ENCODE data around the gene TLCD5.

TLCD5 gene

GRCh38 chr11:120340529-120340928 is 15.4 kb downstream of the TLCD5 start:
- H3K27ac ChIP-seq (ENCODE audit: low read length) = no peak overlapping the region
- no peaks in the 10 kb centered on the region for H3K36me3 ChIP-seq (ENCODE audit: insufficient read depth, low read depth, low read length)
- H3K9ac ChIP-seq (ENCODE audit: low read depth, low read length) = no peak overlapping the region
- H3K4me3 ChIP-seq (ENCODE audit: low read length) = no peak overlapping the region
- H3K4me1 ChIP-seq (ENCODE audit: insufficient read depth, low read length) = peaks cover 8% of the 10 kb centered on the region
- H3K27me3 ChIP-seq (ENCODE audit: insufficient read depth, low read length) = no peaks in the 10 kb centered on the region
- H3K9me3 ChIP-seq (ENCODE audit: insufficient read depth, low read depth, low read length) = no peaks in the 10 kb centered on the region

- Histone ChIP-seq H3K9ac (ENCODE audit: low read depth, low read length) (no peak overlapping the region), H3K27me3 (ENCODE audit: insufficient read depth, low read length) (no peaks in the 10 kb centered on the region), H3K4me1 (ENCODE audit: insufficient read depth, low read length) (peaks cover 8% of the 10 kb centered on the region), H3K27ac (ENCODE audit: low read length) (no peak overlapping the region), H3K36me3 (ENCODE audit: insufficient read depth, low read depth, low read length) (no peaks in the 10 kb centered on the region), H3K9me3 (ENCODE audit: insufficient read depth, low read depth, low read length) (no peaks in the 10 kb centered on the region), H3K4me3 (ENCODE audit: low read length) (no peak overlapping the region)
Observed at GRCh38 chr11:120342226-120342625, 17.1 kb downstream of the TLCD5 start.

DNA sequence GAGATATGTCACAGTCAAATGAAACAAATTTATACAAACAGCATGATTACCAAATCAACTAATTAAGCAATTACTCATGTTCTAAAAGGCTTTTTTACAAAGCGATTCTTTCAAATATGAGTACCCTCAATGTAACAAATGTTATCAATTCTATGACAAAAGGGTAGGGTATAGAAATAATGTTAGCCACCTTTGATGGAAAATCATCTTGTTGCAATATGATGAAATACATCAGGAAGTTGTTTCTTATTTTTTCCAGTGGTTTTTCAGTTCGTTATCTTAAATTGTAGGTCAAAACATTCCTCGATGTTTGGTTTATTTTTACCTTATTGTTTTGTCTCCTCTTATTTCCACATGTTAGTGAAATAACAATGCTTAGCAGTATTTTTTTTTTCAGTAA is 17.6 kb downstream of the TLCD5 start:
- H3K4me3 ChIP-seq (ENCODE audit: low read length) = no peak overlapping the region
- H3K27me3 ChIP-seq (ENCODE audit: insufficient read depth, low read length) = no peaks in the 10 kb centered on the region
- no peak overlapping the region for H3K27ac ChIP-seq (ENCODE audit: low read length)

GRCh38 chr11:120343429-120343828 is 18.3 kb downstream of the TLCD5 start:
- Histone ChIP-seq H3K4me1 (ENCODE audit: insufficient read depth, low read length) (peaks cover 3% of the 10 kb centered on the region), H3K27ac (ENCODE audit: low read length) (no peak overlapping the region), H3K27me3 (ENCODE audit: insufficient read depth, low read length) (no peaks in the 10 kb centered on the region), H3K36me3 (ENCODE audit: insufficient read depth, low read depth, low read length) (no peaks in the 10 kb centered on the region), H3K9ac (ENCODE audit: low read depth, low read length) (no peak overlapping the region), H3K9me3 (ENCODE audit: insufficient read depth, low read depth, low read length) (no peaks in the 10 kb centered on the region), H3K4me3 (ENCODE audit: low read length) (no peak overlapping the region)

More for the DNA sequence above, 17.6 kb downstream of the TLCD5 start:
- H3K4me1 ChIP-seq (ENCODE audit: insufficient read depth, low read length) = peaks cover 8% of the 10 kb centered on the region
- H3K36me3 ChIP-seq (ENCODE audit: insufficient read depth, low read depth, low read length) = no peaks in the 10 kb centered on the region
- no peaks in the 10 kb centered on the region for H3K9me3 ChIP-seq (ENCODE audit: insufficient read depth, low read depth, low read length)
- H3K9ac ChIP-seq (ENCODE audit: low read depth, low read length) = no peak overlapping the region

DNA sequence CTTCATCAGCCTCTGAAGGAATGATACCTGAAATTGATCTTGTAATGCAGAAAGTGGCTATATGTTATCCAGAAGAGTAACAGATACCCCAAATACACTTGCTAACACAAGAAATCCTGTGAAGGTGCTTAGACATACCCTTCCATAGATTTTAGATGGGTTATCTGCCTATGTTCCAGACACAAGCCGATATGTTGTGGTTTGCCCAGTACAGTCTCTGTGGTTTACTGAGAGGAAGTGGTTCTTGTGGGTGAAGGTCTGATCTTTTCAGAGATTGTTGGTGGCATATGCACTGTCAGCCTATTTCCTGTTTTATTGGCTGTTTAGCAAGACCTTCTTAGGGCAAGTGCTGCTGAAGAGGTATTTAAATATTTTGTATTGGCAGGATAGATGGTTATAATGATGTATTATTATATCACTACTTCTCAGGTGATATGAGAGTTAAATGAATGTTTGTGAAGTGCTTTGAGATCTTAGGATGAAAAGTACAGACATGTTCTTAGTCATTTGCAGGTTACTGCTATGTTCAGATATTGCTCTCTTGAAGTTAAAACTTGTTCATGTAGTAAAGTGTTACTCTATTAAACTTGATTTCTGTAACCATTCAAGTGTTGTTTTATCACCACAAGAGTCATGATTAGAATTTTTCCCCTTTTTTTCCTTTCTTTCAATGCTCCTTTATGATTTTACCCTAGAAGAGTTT is 19.4 kb downstream of the TLCD5 start:
- no peak overlapping the region for H3K27ac ChIP-seq (ENCODE audit: low read length)
- H3K27me3 ChIP-seq (ENCODE audit: insufficient read depth, low read length) = no peaks in the 10 kb centered on the region
- no peaks in the 10 kb centered on the region for H3K9me3 ChIP-seq (ENCODE audit: insufficient read depth, low read depth, low read length)
- H3K9ac ChIP-seq (ENCODE audit: low read depth, low read length) = no peak overlapping the region
- H3K4me3 ChIP-seq (ENCODE audit: low read length) = no peak overlapping the region
- no peaks in the 10 kb centered on the region for H3K4me1 ChIP-seq (ENCODE audit: insufficient read depth, low read length)
- H3K36me3 ChIP-seq (ENCODE audit: insufficient read depth, low read depth, low read length) = no peaks in the 10 kb centered on the region

GRCh38 chr11:120346233-120346632 is 21.1 kb downstream of the TLCD5 start:
- H3K27me3 ChIP-seq (ENCODE audit: insufficient read depth, low read length) = no peaks in the 10 kb centered on the region
- no peaks in the 10 kb centered on the region for H3K4me1 ChIP-seq (ENCODE audit: insufficient read depth, low read length)
- H3K9ac ChIP-seq (ENCODE audit: low read depth, low read length) = no peak overlapping the region
- no peak overlapping the region for H3K4me3 ChIP-seq (ENCODE audit: low read length)
- H3K27ac ChIP-seq (ENCODE audit: low read length) = no peak overlapping the region
- no peaks in the 10 kb centered on the region for H3K36me3 ChIP-seq (ENCODE audit: insufficient read depth, low read depth, low read length)
- no peaks in the 10 kb centered on the region for H3K9me3 ChIP-seq (ENCODE audit: insufficient read depth, low read depth, low read length)

DNA sequence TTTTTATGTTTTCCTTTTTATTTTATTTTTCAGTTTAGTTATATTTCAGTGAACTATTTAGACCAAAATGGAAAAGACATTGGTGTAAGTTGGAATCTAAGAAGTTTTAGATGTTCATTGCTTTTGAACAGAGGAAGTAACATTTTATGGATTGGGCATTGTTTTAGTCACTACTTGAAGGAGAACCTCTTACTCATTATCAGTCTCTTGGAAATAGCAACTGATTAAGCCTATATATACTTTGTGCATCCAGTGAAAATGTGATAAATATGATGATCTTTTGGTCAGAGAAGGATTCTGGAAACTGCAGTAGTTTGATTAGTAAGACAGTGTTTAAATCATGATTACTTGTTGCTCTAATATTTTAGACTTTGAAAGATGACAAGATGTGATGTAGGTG is 25.5 kb downstream of the TLCD5 start:
- Histone ChIP-seq H3K9me3 (ENCODE audit: insufficient read depth, low read depth, low read length) (no peaks in the 10 kb centered on the region), H3K4me1 (ENCODE audit: insufficient read depth, low read length) (peaks cover 8% of the 10 kb centered on the region; the same call in 1 of the 2 replicates), H3K4me3 (ENCODE audit: low read length) (no peak overlapping the region), H3K27me3 (ENCODE audit: insufficient read depth, low read length) (no peaks in the 10 kb centered on the region), H3K36me3 (ENCODE audit: insufficient read depth, low read depth, low read length) (no peaks in the 10 kb centered on the region), H3K9ac (ENCODE audit: low read depth, low read length) (no peak overlapping the region), H3K27ac (ENCODE audit: low read length) (no peak overlapping the region)

DNA sequence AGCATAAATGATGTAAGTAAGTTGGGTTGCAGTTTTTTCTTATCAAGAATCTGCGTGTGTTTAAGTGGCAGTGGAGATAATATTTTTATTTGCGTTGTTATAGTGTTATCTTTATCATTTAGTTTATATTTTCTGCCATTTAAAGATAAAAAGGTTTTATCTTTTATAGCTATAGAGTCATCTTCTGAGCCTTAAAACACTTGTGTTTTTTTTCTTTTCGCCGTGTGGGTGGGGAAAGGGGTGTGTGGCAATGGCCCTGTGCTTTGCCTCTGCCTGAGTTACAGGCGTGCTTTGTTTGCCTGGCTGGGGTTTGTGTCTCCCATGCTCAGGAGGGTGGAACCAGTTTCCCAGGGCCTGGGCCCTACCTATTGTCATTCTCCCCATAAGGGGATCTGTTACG is 27.3 kb downstream of the TLCD5 start:
- Histone ChIP-seq H3K9me3 (ENCODE audit: insufficient read depth, low read depth, low read length) (no peaks in the 10 kb centered on the region), H3K4me3 (ENCODE audit: low read length) (no peak overlapping the region), H3K9ac (ENCODE audit: low read depth, low read length) (no peak overlapping the region), H3K27me3 (ENCODE audit: insufficient read depth, low read length) (no peaks in the 10 kb centered on the region), H3K4me1 (ENCODE audit: insufficient read depth, low read length) (peaks cover 8% of the 10 kb centered on the region; the same call in 1 of the 2 replicates), H3K27ac (ENCODE audit: low read length) (no peak overlapping the region), H3K36me3 (ENCODE audit: insufficient read depth, low read depth, low read length) (no peaks in the 10 kb centered on the region)

GRCh38 chr11:120354068-120354467 is 29.0 kb downstream of the TLCD5 start:
- H3K36me3 ChIP-seq (ENCODE audit: insufficient read depth, low read depth, low read length) = no peaks in the 10 kb centered on the region
- no peak overlapping the region for H3K9ac ChIP-seq (ENCODE audit: low read depth, low read length)
- H3K4me3 ChIP-seq (ENCODE audit: low read length) = no peak overlapping the region
- no peak overlapping the region for H3K27ac ChIP-seq (ENCODE audit: low read length)
- H3K27me3 ChIP-seq (ENCODE audit: insufficient read depth, low read length) = no peaks in the 10 kb centered on the region
- peaks cover 8% of the 10 kb centered on the region; the same call in 1 of the 2 replicates for H3K4me1 ChIP-seq (ENCODE audit: insufficient read depth, low read length)
- H3K9me3 ChIP-seq (ENCODE audit: insufficient read depth, low read depth, low read length) = no peaks in the 10 kb centered on the region

DNA sequence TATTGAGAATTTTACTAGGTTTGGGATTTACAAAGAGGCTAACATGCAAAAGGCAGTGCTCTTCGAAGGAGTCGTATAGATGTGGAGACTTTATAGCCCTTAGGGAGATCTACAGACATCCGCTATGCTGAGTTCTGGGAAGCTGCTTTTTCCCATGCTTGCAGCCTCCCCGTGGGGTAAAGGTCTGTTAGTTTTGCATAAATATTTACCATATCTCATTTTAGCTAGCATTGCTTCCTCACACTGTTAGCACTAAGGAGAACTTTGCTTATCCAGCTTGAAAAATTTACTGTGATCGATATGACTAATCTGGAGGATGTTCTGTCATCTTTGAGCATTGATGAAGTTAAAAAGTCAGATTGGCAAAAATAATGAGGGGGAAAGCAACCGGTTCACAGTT is 29.7 kb downstream of the TLCD5 start:
- Histone ChIP-seq H3K27me3 (ENCODE audit: insufficient read depth, low read length) (no peaks in the 10 kb centered on the region), H3K4me3 (ENCODE audit: low read length) (no peak overlapping the region), H3K36me3 (ENCODE audit: insufficient read depth, low read depth, low read length) (no peaks in the 10 kb centered on the region), H3K27ac (ENCODE audit: low read length) (no peak overlapping the region), H3K9ac (ENCODE audit: low read depth, low read length) (no peak overlapping the region), H3K4me1 (ENCODE audit: insufficient read depth, low read length) (peaks cover 8% of the 10 kb centered on the region; the same call in 1 of the 2 replicates), H3K9me3 (ENCODE audit: insufficient read depth, low read depth, low read length) (no peaks in the 10 kb centered on the region)

DNA sequence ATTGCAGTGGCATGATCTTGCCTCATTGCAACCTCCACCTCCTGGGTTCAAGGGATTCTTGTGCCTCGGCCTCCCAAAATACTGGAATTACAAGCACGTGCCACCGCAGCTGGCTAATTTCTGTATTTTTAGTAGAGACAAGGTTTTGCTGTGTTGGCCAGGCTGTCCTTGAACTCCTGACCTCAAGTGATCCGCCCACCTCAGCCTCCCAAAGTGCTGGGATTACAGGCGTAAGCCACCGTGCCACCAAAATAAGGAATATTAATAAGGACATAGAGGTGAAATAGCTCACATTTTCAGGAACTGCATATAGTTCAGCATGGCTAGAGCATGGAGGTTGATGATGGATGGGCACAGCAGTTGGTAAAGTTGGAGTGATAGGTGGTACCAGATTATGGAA is 32.5 kb downstream of the TLCD5 start:
- Histone ChIP-seq H3K36me3 (ENCODE audit: insufficient read depth, low read depth, low read length) (no peaks in the 10 kb centered on the region), H3K27me3 (ENCODE audit: insufficient read depth, low read length) (no peaks in the 10 kb centered on the region), H3K4me1 (ENCODE audit: insufficient read depth, low read length) (peaks cover 8% of the 10 kb centered on the region; the same call in 1 of the 2 replicates)

GRCh38 chr11:120358729-120359128 is 33.6 kb downstream of the TLCD5 start:
- Histone ChIP-seq H3K9me3 (ENCODE audit: insufficient read depth, low read depth, low read length) (no peaks in the 10 kb centered on the region; the same call in 1 of the 2 replicates), H3K4me1 (ENCODE audit: insufficient read depth, low read length) (peaks cover 5% of the 10 kb centered on the region; the same call in 1 of the 2 replicates), H3K27me3 (ENCODE audit: insufficient read depth, low read length) (no peaks in the 10 kb centered on the region), H3K36me3 (ENCODE audit: insufficient read depth, low read depth, low read length) (no peaks in the 10 kb centered on the region), H3K27ac (ENCODE audit: low read length) (no peak overlapping the region), H3K9ac (ENCODE audit: low read depth, low read length) (no peak overlapping the region), H3K4me3 (ENCODE audit: low read length) (no peak overlapping the region)

More for the DNA sequence above, 32.5 kb downstream of the TLCD5 start:
- H3K27ac ChIP-seq (ENCODE audit: low read length) = no peak overlapping the region
- H3K9me3 ChIP-seq (ENCODE audit: insufficient read depth, low read depth, low read length) = no peaks in the 10 kb centered on the region; the same call in 1 of the 2 replicates
- no peak overlapping the region for H3K4me3 ChIP-seq (ENCODE audit: low read length)
- H3K9ac ChIP-seq (ENCODE audit: low read depth, low read length) = no peak overlapping the region

Data from iPS-20b (cell line).